HepG2 (cell line): Measurements from ENCODE around the gene TPRN. TPM values are rescaled to one million over a fixed set of nuclear protein-coding genes. Genes with fewer than 3 reads are reported as not detected.

Experiments
- ARHGAP35 ChIP-seq: sonication (generic); formaldehyde crosslinking; IDR thresholded peaks from 2 replicates; pipeline ENCODE4 v1.9.0; 2022; ENCODE audit warnings: mild to moderate bottlenecking, inconsistent platforms, moderate library complexity, missing genetic modification reagents, borderline replicate concordance
- GPN1 ChIP-seq: sonication (generic); formaldehyde crosslinking; IDR thresholded peaks from 2 replicates; pipeline ENCODE4 v1.5.1; 2020; ENCODE audit warnings: missing genetic modification reagents, borderline replicate concordance
- THRA ChIP-seq: sonication (generic); formaldehyde crosslinking; IDR thresholded peaks from 2 replicates; pipeline ENCODE4 v1.4.0; 2020; ENCODE audit warnings: missing genetic modification reagents, borderline replicate concordance
- TMF1 ChIP-seq: sonication (generic); formaldehyde crosslinking; IDR thresholded peaks from 2 replicates; pipeline ENCODE4 v1.8.1; 2022; ENCODE audit warnings: low read depth, missing genetic modification reagents
- ZNF124 ChIP-seq: sonication (generic); formaldehyde crosslinking; IDR thresholded peaks from 2 replicates; pipeline ENCODE4 v1.4.0; 2020; ENCODE audit warnings: missing genetic modification reagents
- ZNF280D ChIP-seq: sonication (generic); formaldehyde crosslinking; IDR thresholded peaks from 2 replicates; pipeline ENCODE4 v1.5.1; 2020; ENCODE audit warnings: mild to moderate bottlenecking, missing genetic modification reagents
- ZNF329 ChIP-seq: sonication (generic); formaldehyde crosslinking; IDR thresholded peaks from 2 replicates; pipeline ENCODE4 v1.9.0; 2021; ENCODE audit warnings: low read depth, mild to moderate bottlenecking, missing genetic modification reagents
- ZNF616 ChIP-seq: sonication (generic); formaldehyde crosslinking; IDR thresholded peaks from 2 replicates; pipeline ENCODE4 v1.5.0; 2020; ENCODE audit warnings: low read depth, mild to moderate bottlenecking, missing genetic modification reagents
- polyA plus RNA-seq, 8 experiments: library from polyadenylated mRNA; depleted of rRNA in 3 of 8; stranded (reverse) in 7 of 8; unstranded in 1 of 8; fragments of >200 nt; fragmentation: Illumina TruSeq in 4 of 8; extraction: Trizol in 4 of 8; gene quantifications; 2 replicates each; pipeline versions ENCODE4 v1.2.1 to v1.2.3, GENCODE V29; 2011 to 2016; ENCODE audit warnings: low read depth in 4 of 8, missing spikeins in 1 of 8, mixed read lengths in 1 of 8; ENCODE audit not compliant: insufficient read depth in 1 of 8
- total RNA-seq, 5 experiments: library from RNA; depleted of rRNA; stranded (reverse); fragments of >200 nt; fragmentation: Illumina TruSeq; extraction: Trizol; gene quantifications; 2 replicates each; pipeline ENCODE4 v1.2.3, GENCODE V29; 2016; ENCODE audit warnings: low read depth in 1 of 5
- TF ChIP-seq, protein P1 (sequence below): sonication (generic); formaldehyde crosslinking; IDR thresholded peaks from 2 replicates; pipeline ENCODE4 v1.4.0; 2020; ENCODE audit warnings: mild to moderate bottlenecking, missing genetic modification reagents
- TF ChIP-seq, protein P2 (sequence below): sonication (generic); formaldehyde crosslinking; IDR thresholded peaks from 2 replicates; pipeline ENCODE4 v1.4.0; 2020; ENCODE audit warnings: missing genetic modification reagents, mild to moderate bottlenecking, borderline replicate concordance

TPRN gene
- total and polyA plus RNA-seq, 2 of the 13 experiments (the other 11 are each of a cell fraction or from before 2014, with no cell fraction given) = 10.1 to 19.2 TPM

DNA sequence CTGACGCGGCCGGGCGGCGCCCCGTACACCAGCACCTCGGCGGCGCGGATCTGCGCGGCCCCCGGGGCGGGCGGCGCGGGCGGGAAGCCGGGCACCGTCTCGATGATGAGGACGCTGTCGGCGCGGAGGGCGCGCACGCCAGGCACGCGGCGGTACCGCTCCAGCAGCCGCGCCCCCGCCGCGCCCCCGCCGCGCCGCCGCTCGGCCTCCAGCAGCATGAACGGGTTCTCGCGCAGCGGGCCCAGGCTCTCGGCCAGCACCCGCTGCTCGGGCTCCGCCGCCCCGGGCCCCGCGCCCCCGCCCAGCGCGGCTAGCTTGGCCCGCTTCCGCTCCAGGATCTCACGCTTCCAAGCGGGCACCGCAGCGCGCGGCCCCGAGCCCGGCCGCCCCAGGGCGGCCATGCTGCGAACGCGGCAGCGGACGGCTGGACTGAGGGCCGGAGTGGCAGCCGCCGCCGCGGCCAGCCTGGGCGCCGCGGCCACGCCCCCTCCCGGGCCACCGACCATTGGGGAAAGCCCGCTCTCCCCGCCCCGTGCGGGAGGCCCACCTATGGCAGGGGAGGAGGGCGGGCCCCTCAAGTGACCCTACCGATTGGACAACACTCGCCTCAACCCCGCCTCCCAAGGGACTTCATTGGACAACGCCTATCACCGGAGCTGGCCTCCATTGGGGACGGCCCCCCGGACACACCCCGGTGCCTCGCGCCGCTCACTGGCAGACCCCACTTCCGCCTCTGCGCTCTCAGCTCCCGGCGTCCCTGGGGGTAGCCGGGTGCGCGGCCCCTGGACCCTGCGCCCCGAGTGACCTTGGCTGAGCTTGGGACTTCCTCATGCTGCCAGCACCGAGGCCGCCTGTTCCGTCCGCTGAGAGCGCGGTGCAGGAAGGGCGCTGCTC, at the start of gene TPRN (continued):
- TF ChIP-seq, protein P1, sequence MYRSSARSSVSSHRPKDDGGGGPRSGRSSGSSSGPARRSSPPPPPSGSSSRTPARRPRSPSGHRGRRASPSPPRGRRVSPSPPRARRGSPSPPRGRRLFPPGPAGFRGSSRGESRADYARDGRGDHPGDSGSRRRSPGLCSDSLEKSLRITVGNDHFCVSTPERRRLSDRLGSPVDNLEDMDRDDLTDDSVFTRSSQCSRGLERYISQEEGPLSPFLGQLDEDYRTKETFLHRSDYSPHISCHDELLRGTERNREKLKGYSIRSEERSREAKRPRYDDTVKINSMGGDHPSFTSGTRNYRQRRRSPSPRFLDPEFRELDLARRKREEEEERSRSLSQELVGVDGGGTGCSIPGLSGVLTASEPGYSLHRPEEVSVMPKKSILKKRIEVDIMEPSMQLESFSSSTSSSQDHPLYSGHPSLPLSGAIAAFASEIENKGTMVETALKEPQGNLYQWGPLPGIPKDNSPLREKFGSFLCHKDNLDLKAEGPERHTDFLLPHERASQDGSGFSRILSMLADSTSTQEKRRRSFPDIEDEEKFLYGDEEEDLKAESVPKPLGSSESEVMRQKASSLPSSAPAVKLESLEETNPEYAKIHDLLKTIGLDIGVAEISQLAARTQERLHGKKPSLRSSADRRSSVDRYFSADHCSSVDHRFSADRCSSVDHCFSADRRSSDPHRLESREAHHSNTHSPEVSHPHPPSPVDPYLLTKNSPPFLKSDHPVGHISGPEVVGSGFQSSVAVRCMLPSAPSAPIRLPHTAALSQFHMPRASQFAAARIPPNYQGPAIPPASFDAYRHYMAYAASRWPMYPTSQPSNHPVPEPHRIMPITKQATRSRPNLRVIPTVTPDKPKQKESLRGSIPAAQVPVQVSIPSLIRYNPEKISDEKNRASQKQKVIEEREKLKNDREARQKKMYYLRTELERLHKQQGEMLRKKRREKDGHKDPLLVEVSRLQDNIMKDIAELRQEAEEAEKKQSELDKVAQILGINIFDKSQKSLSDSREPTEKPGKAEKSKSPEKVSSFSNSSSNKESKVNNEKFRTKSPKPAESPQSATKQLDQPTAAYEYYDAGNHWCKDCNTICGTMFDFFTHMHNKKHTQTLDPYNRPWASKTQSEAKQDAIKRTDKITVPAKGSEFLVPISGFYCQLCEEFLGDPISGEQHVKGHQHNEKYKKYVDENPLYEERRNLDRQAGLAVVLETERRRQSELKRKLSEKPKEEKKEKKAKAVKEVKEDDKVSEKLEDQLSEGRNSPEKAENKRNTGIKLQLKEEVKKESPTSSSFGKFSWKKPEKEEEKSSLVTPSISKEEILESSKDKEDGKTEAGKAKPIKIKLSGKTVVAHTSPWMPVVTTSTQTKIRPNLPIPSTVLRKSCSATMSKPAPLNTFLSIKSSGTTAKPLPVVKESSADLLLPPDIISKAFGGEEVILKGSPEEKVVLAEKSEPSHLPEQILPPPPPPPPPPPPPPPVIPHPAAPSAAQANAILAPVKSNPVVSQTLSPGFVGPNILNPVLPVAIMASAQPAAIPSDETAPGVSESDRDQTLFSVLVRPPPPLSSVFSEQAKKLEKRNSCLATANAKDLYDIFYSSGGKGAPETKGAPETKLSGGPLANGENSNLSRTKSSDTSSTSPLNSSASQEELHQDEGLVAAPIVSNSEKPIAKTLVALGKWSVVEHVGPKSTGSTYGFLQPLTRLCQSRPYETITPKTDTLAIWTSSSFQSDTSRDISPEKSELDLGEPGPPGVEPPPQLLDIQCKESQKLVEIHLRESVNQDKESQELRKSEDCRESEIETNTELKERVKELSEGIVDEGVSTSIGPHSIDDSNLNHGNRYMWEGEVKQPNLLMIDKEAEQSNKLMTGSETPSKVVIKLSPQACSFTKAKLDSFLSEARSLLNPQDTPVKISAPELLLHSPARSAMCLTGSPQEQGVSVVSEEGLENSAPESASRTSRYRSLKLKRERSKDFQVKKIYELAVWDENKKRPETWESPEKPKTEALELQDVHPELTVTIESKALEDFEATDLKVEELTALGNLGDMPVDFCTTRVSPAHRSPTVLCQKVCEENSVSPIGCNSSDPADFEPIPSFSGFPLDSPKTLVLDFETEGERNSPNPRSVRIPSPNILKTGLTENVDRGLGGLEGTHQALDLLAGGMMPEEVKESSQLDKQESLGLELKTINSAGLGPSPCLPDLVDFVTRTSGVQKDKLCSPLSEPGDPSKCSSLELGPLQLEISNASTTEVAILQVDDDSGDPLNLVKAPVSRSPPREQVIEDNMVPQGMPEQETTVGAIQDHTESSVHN (CRISPR knock-in tag) = no peak
- TF ChIP-seq ARHGAP35 (no peak), ZNF329 (no peak), ZNF616 (no peak), GPN1 (no peak), TMF1 (no peak; the same call in 1 of the 2 replicates), THRA (peak; percentile 86), ZNF124 (CRISPR knock-in tag) (no peak; the same call in 1 of the 2 replicates), ZNF280D (CRISPR knock-in tag) (peak; percentile 76)
- TF ChIP-seq, protein P2, sequence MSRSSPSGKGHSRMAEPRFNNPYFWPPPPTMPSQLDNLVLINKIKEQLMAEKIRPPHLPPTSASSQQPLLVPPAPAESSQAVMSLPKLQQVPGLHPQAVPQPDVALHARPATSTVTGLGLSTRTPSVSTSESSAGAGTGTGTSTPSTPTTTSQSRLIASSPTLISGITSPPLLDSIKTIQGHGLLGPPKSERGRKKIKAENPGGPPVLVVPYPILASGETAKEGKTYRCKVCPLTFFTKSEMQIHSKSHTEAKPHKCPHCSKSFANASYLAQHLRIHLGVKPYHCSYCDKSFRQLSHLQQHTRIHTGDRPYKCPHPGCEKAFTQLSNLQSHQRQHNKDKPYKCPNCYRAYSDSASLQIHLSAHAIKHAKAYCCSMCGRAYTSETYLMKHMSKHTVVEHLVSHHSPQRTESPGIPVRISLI (CRISPR knock-in tag) = no peak
